Stimulated activated CD8-positive, alpha-beta memory T cell treated with anti-CD3 and anti-CD28 coated beads, Interleukin-7, amount 100 ng/mL, for 1 hour (primary cell): Measurements from ENCODE around the gene UBE2G2.

ENCODE experiments used
- DNase-seq, 2 donors: peaks; one replicate each; pipeline ENCODE4 v3.0.0-alpha.2; 2020; ENCODE audit warnings: low read depth in 2 of 2

The UBE2G2 gene

GRCh38 chr21:44764319-44765230, 37.0 kb downstream of the UBE2G2 start:
- no peak for DNase-seq

DNA sequence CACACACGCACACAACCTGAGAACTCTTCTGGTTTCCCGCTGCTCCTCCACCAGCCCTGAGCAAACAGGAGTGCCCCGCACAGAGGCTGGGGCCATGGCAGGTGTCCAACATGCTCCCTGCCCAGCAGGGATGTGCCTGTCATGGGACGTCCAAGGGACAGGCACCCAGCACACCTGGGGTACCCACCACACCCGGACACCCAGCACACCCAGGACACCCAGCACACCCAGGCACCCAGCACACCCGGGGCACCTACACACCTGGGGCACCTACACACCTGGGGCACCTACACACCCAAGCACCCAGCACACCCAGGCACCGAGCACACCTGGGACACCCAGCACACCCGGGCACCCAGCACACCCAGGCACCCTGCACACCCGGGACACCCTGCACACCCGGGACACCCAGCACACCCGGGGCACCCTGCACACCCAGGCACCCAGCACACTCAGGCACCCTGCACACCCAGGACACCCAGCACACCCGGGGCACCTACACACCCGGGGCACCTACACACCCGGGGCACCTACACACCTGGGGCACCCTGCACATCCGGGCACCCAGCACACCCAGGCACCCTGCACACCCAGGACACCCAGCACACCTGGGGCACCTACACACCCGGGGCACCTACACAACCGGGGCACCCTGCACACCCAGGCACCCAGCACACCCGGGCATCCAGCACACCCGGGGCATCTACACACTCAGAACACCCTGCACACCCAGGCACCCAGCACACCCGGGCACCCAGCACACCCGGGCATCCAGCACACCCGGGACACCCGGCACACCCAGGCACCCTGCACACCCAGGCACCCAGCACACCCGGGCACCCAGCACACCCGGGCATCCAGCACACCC, 37.9 kb downstream of the UBE2G2 start:
- DNase-seq, result no peak

GRCh38 chr21:44763050-44763378, 38.6 kb downstream of the UBE2G2 start:
- no peak for DNase-seq

GRCh38 chr21:44762221-44763049, 39.2 kb downstream of the UBE2G2 start:
- DNase-seq, result no peak

- DNase-seq, result no peak
Measured at GRCh38 chr21:44761747-44762208, 39.8 kb downstream of the UBE2G2 start.

GRCh38 chr21:44761011-44761729, 40.5 kb downstream of the UBE2G2 start:
- no peak for DNase-seq

GRCh38 chr21:44760376-44760775, 41.2 kb downstream of the UBE2G2 start:
- no peak for DNase-seq

DNA sequence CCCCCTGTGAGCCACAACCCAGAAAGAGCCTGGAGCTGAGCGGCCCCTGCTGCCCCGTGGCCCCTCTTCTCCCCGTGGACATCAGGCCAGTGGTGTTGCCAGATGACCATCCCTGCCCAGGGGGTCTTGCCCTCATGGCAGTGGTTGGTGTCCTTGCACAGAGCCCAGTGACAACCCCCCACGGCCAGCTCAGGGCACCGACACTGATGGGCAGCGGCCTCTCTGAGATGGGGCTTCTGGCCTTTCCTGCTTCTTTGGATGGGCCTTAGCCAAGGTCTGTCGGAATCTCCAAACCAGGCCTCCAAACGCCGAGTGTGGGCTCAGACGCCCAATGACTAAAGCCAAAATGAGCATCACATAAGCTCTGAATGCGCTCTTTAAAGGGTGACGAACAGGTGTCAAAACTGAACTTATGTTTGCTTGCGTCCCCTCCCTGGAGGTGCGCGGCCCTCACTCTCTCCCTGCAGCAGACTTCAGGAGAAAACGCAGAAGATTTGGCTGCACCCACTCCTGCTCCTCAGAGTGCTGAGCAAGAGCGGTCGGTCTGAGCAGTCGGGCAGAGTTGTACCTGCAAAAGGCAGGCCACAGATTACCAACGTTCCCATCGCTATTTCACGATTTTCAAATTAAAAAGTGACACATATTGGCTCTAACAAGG, 41.9 kb downstream of the UBE2G2 start:
- no peak for DNase-seq

DNA sequence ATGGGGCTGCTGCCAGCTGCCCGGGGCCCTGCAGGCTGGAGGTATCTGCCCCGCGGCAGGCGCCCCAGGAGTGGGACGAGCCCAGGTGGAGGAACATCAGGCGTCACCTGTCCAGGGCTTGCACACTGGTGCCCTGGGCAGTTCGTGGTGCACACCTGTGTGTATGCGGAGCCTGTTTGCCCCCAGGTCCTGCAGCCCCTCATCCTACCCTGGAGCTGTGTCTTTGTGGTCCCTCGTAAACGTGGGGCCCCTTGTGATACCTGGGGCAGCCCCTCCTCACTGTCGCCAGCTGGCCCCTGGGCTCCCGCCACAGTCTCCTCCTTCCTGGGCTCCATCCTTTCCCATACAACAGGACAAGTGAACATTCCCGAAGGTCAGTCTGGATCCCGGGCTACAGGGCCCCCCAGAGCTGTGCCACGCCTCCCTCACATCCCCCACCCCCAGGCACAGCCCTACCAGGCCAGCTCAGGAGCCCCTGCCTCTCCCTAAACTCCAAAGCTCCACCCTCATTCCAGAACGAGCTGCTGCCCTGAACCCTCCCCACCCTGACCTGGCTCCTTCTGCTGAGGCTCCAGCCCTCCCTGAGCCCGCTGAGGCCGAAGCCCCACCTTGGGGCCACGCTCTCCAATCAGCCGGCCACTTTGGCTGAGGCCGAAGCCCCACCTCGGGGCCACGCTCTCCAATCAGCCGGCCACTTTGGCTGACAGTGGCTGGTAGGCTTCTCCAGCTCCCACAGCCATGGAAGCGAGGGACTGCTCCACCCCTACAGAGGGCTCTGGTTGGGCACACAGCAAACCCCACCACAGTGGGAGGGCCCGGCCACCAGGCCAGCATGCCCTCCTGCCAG, 42.6 kb downstream of the UBE2G2 start:
- DNase-seq, result no peak

- DNase-seq, result no peak
Measured at GRCh38 chr21:44758141-44758561, 43.5 kb downstream of the UBE2G2 start.

DNA sequence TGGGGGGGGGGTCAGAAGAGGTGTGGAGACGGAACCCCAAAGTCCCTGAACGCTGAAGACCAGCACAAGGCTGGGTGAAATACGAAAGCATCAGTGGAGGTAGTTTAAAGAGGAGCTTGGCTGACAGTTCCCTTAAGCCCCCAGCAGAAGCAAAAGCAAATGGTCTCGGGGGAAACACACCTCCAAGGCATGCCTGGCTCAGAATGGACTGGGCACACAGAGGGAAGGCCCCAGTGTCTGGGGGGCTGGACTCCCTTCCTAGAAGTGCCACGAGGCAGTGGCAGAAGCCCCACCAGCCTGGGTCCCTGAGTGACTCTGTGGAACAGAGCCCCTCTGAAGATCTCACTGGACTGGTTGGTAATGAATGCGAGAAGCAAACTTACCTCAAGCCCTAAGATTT, 43.9 kb downstream of the UBE2G2 start:
- DNase-seq, result no peak

- no peak for DNase-seq
Measured at GRCh38 chr21:44756423-44757185, 45.0 kb downstream of the UBE2G2 start.

DNA sequence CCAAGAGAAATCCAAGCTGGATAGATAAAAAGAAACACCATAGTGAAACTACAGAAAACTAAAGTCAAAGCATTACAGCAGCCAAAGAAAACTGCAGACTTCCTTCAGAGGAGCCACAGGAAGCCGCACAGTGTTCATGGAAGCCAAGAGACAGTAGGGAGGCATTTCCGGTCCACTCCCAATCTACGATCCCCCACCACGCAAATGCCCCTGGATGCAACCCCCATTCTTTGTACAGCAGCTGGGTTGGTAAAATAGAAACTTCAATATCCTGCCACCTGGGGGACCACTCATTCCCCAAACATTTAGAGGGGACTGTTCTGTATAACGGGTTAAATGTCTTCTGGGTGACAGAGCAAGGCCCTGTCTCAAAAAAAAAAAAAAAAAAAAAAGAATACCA, 46.4 kb downstream of the UBE2G2 start:
- no peak for DNase-seq

DNA sequence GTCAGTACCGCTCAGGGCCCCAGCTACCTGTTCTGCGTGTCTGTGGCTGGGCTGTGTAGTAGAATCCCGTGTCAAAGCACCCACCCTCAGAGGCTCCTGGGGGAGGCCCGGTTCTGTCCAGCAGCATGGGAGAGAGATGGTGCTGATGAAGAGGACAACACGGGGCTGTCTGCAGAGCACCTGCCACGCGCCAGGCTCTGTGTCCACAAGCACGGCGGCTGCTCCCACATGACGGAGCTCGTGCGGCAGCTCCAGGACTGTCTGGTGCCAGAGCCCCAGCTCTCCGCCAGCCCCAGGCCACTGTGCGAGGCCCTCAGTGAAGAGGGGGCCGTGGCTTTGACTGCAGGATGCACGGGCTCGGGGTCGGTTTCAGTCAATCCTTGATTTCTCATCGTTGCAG, 48.3 kb downstream of the UBE2G2 start:
- DNase-seq, result no peak

DNA sequence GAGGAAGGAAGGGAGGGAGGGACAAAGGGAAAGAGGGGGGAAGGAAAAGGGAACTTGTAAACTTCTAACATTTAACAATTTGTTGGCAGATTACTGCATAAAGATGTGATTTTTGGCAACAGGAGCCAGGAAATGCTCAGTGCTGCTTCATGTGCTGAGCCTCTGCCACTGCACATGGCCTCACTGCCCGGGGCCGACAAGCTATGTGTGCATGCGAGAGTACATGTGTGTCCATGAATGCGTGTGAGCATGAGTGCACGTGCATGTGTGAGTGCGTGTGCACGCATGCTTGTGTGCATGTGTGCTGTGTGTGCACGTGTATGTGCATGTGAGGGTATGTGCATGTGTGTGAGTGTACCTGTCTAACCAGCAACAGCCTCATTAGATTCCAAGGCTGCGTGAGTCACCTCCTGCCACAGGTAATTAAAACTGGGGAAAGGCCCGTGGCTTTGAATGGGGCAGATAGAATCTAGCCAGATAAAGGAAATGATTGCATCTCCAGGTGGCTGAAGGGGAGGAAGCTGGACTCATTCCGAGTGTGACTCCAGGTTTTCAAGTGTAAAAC, 48.9 kb downstream of the UBE2G2 start:
- DNase-seq, result no peak

- DNase-seq, result no peak
Measured at GRCh38 chr21:44751799-44752636, 49.6 kb downstream of the UBE2G2 start.

- no peak for DNase-seq
Measured at GRCh38 chr21:44751186-44751798, 50.3 kb downstream of the UBE2G2 start.
